H1 (cell line): ENCODE data around the gene ATP8B3. TPM values are rescaled to one million over a fixed set of nuclear protein-coding genes. Genes with fewer than 3 reads are reported as not detected.

ENCODE experiments used
- EZH2 ChIP-seq: fragments of 200-600 bp; sonication (generic); IDR thresholded peaks from 2 replicates; pipeline ENCODE4 v1.7.1; 2012; ENCODE audit warnings: low read depth, mild to moderate bottlenecking, moderate library complexity, low read length, inconsistent platforms; ENCODE audit not compliant: severe bottlenecking
- KDM4A ChIP-seq: IDR thresholded peaks from one replicate; pipeline ENCODE4 v1.7.1; 2012; ENCODE audit warnings: low read depth, mild to moderate bottlenecking, moderate library complexity, low read length, inconsistent platforms; ENCODE audit not compliant: severe bottlenecking
- polyA plus RNA-seq, 7 experiments: library from polyadenylated mRNA; depleted of rRNA in 3 of 7; stranded (reverse) in 5 of 7; unstranded in 2 of 7; fragments of >200 nt in 5 of 7; fragments of 200-250 nt in 2 of 7; gene quantifications; 1 replicate in 5 of 7; 2 replicates in 1 of 7; 4 replicates in 1 of 7; pipeline versions ENCODE4 v1.2.1 to v1.2.3, GENCODE V29; 2011 to 2013; ENCODE audit warnings: missing spikeins in 2 of 7, mixed read lengths in 2 of 7
- total RNA-seq: library from RNA; stranded (reverse); fragmentation: NEBNext Ultra II Directional; extraction: Animal tissue kit (Norgen Biotek cat#: 25700); gene quantifications from 2 replicates; pipeline ENCODE4 v1.2.1, GENCODE V29; 2021

ATP8B3 gene
- total and polyA plus RNA-seq, 2 of the 8 experiments (the other 6 are each of a cell fraction or from before 2014, with no cell fraction given) = 4.1 to 9.3 TPM

- peak; percentile 42 for TF ChIP-seq KDM4A
- peak; percentile 59 for TF ChIP-seq EZH2
Observed at GRCh38 chr19:1789261-1790041, 22.6 kb downstream of the ATP8B3 start (continued).
